Measurements from ENCODE around the gene IL17RC. TPM values are rescaled to one million over a fixed set of nuclear protein-coding genes. Genes with fewer than 3 reads are reported as not detected.
"Not testable (repeated sequence)": the region's sequence is repeated elsewhere in the genome, so short reads cannot be mapped to it uniquely, and the experiment has no call there.

The IL17RC gene
- total RNA-seq, 4 donors from 2014 or later, result 30.6 to 48.7 (median 37.4) TPM

GRCh38 chr3:9888540-9888939 lies 28.4 kb upstream of the IL17RC start:
- Histone ChIP-seq H3K27ac (no peak overlapping the region), H3K27me3 (no peaks in the 10 kb centered on the region), H3K36me3 (peaks cover 7 to 18% (median 8%) of the 10 kb centered on the region in 3 donors), H3K9me3 (no peaks in the 10 kb centered on the region), H3K4me3 (no peak overlapping the region), H3K4me1 (peaks cover 10 to 45% (median 18%) of the 10 kb centered on the region in 3 donors)
- intact Hi-C loops (cut with DNase I), result no loop called here
- TF ChIP-seq CTCF (IDR thresholded peaks at IDR 0.05), result no peak
- TF ChIP-seq POLR2A (IDR thresholded peaks at IDR 0.05), result no peak
- no peak for DNase-seq
- WGBS, 2 donors, result 80 to 87% methylated on average over 3 of the region's 3 CpGs

- WGBS, 2 donors, result 68 to 74% methylated on average over 5 of the region's 5 CpGs
- Histone ChIP-seq H3K27ac (no peak overlapping the region), H3K4me3 (no peak overlapping the region), H3K27me3 (no peaks in the 10 kb centered on the region), H3K4me1 (peaks cover 10 to 46% (median 23%) of the 10 kb centered on the region in 3 donors), H3K36me3 (peaks cover 7 to 20% (median 9%) of the 10 kb centered on the region in 3 donors), H3K9me3 (no peaks in the 10 kb centered on the region)
- TF ChIP-seq CTCF (IDR thresholded peaks at IDR 0.05) (no peak), POLR2A (IDR thresholded peaks at IDR 0.05) (no peak)
- intact Hi-C loops (cut with DNase I), result no loop called here
- DNase-seq, result no peak
Measured at GRCh38 chr3:9889405-9889804, 27.5 kb upstream of the IL17RC start.

- no peaks in the 10 kb centered on the region for H3K9me3 ChIP-seq
- 0% methylated on average over 22 to 25 of the region's 62 CpGs for WGBS, 2 donors
- peak within 1 kb of the TSS; percentile 93 to 99 (median 98) for H3K27ac ChIP-seq
- H3K4me1 ChIP-seq, result peaks cover 10 to 40% (median 20%) of the 10 kb centered on the region in 3 donors
- H3K36me3 ChIP-seq, result peaks cover 7 to 20% (median 9%) of the 10 kb centered on the region in 3 donors
- no peaks in the 10 kb centered on the region for H3K27me3 ChIP-seq
- H3K4me3 ChIP-seq, result peak within 1 kb of the TSS; percentile 70 to 100 (median 88)
- peak; percentile 39 for DNase-seq
- TF ChIP-seq CTCF (IDR thresholded peaks at IDR 0.05) (peak in 3 of 6 experiments; percentile 3 to 16 (median 12)), POLR2A (IDR thresholded peaks at IDR 0.05) (peak in 3 of 4 donors; percentile 85 to 91 (median 89))
- intact Hi-C loops (cut with DNase I), result no loop called here
Measured at GRCh38 chr3:9890249-9891071, 26.4 kb upstream of the IL17RC start, which contains the start of gene JAGN1. JAGN1 (plus strand) TSS chr3:9890610; CDS start chr3:9890723, 113 bp downstream.

GRCh38 chr3:9891072-9891622 lies 25.8 kb upstream of the IL17RC start:
- Histone ChIP-seq H3K9me3 (no peaks in the 10 kb centered on the region), H3K4me1 (peaks cover 10 to 40% (median 20%) of the 10 kb centered on the region in 3 donors), H3K27me3 (no peaks in the 10 kb centered on the region), H3K36me3 (peaks cover 7 to 20% (median 9%) of the 10 kb centered on the region in 3 donors), H3K27ac (peak overlapping the region; percentile 93 to 99 (median 98)), H3K4me3 (peak overlapping the region; percentile 70 to 100 (median 88))
- TF ChIP-seq CTCF (IDR thresholded peaks at IDR 0.05), result no peak
- TF ChIP-seq POLR2A (IDR thresholded peaks at IDR 0.05), result no peak
- 8% methylated on average over 7 to 8 of the region's 12 CpGs for WGBS, 2 donors
- no peak for DNase-seq
- intact Hi-C loops (cut with DNase I), result no loop called here

GRCh38 chr3:9893739-9894138 lies 23.2 kb upstream of the IL17RC start:
- TF ChIP-seq POLR2A (IDR thresholded peaks at IDR 0.05), result no peak
- TF ChIP-seq CTCF (IDR thresholded peaks at IDR 0.05), result no peak
- peaks cover 16 to 60% (median 34%) of the 10 kb centered on the region in 3 donors for H3K4me1 ChIP-seq
- H3K27ac ChIP-seq, result peak overlapping the region; percentile 19 to 61 (median 34)
- WGBS, 2 donors, result 77% methylated on average over 1 of the region's 1 CpG
- no peak overlapping the region for H3K4me3 ChIP-seq
- H3K9me3 ChIP-seq, result no peaks in the 10 kb centered on the region
- no peak for DNase-seq
- intact Hi-C loops (cut with DNase I), result no loop called here
- H3K36me3 ChIP-seq, result peaks cover 7 to 20% (median 9%) of the 10 kb centered on the region in 3 donors
- H3K27me3 ChIP-seq, result no peaks in the 10 kb centered on the region

GRCh38 chr3:9895715-9896114 lies 21.2 kb upstream of the IL17RC start:
- DNase-seq; H3K27me3 ChIP-seq; H3K9me3 ChIP-seq; H3K4me3 ChIP-seq; intact Hi-C loops (cut with DNase I); H3K27ac ChIP-seq: not testable (repeated sequence)
- Histone ChIP-seq H3K36me3 (peaks cover 7 to 20% (median 9%) of the 10 kb centered on the region in 3 donors), H3K4me1 (peaks cover 12 to 62% (median 34%) of the 10 kb centered on the region in 3 donors)
- WGBS, 2 donors, result 90 to 94% methylated on average over 3 of the region's 3 CpGs

- DNase-seq; H3K4me3 ChIP-seq; H3K27me3 ChIP-seq; H3K9me3 ChIP-seq; H3K27ac ChIP-seq; intact Hi-C loops (cut with DNase I): not testable (repeated sequence)
- 77 to 81% methylated on average over 9 to 10 of the region's 10 CpGs for WGBS, 2 donors
- Histone ChIP-seq H3K36me3 (peaks cover 7 to 19% (median 9%) of the 10 kb centered on the region in 3 donors), H3K4me1 (peaks cover 9 to 52% (median 27%) of the 10 kb centered on the region in 3 donors)
Measured at GRCh38 chr3:9896755-9897407, 20.0 kb upstream of the IL17RC start.

Data from esophagus squamous epithelium (tissue), 5 donors.